Keratinocyte (primary cell): ENCODE results near the gene HAX1. TPM values are rescaled to one million over a fixed set of nuclear protein-coding genes. Genes with fewer than 3 reads are reported as not detected.

Experiments
- DNase-seq: peaks from one replicate; pipeline ENCODE4 v3.0.0-alpha.2; 2011; ENCODE audit warnings: low read depth, missing footprints, low spot score
- FAIRE-seq: peaks from 2 replicates; lab custom pipeline; 2011; peaks lifted over from hg19 to GRCh38; lab: Jason Lieb, UNC
- H2AFZ ChIP-seq: 2 replicates; pipeline ENCODE4 v1.6.0; 2012; ENCODE audit warnings: low read length, control low read depth, inconsistent platforms; ENCODE audit not compliant: control insufficient read depth
- H3K27ac ChIP-seq: 2 replicates; pipeline ENCODE4 v1.5.1; 2011; ENCODE audit warnings: low read length; ENCODE audit not compliant: control insufficient read depth, insufficient read depth
- H3K27me3 ChIP-seq: 3 replicates; pipeline ENCODE4 v1.6.0; 2011; ENCODE audit warnings: low read length; ENCODE audit not compliant: control insufficient read depth, insufficient read depth; ENCODE audit errors: extremely low read depth
- H3K36me3 ChIP-seq, 2 experiments: 2 replicates in 1 of 2; 3 replicates in 1 of 2; pipeline ENCODE4 v1.5.1; 2011; ENCODE audit warnings: low read length in 2 of 2, mild to moderate bottlenecking in 1 of 2; ENCODE audit not compliant: control insufficient read depth in 2 of 2, insufficient read depth in 2 of 2; ENCODE audit errors: extremely low read depth in 1 of 2
- H3K4me1 ChIP-seq: 3 replicates; pipeline ENCODE4 v1.5.1; 2011; ENCODE audit warnings: low read length; ENCODE audit not compliant: control insufficient read depth, insufficient read depth; ENCODE audit errors: extremely low read depth
- H3K4me2 ChIP-seq: 3 replicates; pipeline ENCODE4 v1.6.0; 2011; ENCODE audit warnings: low read depth, low read length; ENCODE audit not compliant: control insufficient read depth, insufficient read depth; ENCODE audit errors: extremely low read depth
- H3K4me3 ChIP-seq, 3 experiments: fragments of 200-600 bp in 1 of 3; sonication (generic) in 1 of 3; 2 replicates in 2 of 3; 3 replicates in 1 of 3; pipeline ENCODE4 v1.5.1; 2011 to 2016; ENCODE audit warnings: low read length in 3 of 3, mild to moderate bottlenecking in 3 of 3, control low read depth in 2 of 3, inconsistent platforms in 1 of 3, low read depth in 1 of 3, mixed read lengths in 1 of 3, mixed run types in 1 of 3, moderate library complexity in 1 of 3; ENCODE audit not compliant: control insufficient read depth in 2 of 3, insufficient read depth in 2 of 3; ENCODE audit errors: extremely low read depth in 1 of 3
- H3K79me2 ChIP-seq: 2 replicates; pipeline ENCODE4 v1.6.0; 2012; ENCODE audit warnings: low read length; ENCODE audit not compliant: control insufficient read depth, insufficient read depth
- H3K9ac ChIP-seq: 3 replicates; pipeline ENCODE4 v1.6.0; 2011; ENCODE audit warnings: low read length; ENCODE audit not compliant: control insufficient read depth, insufficient read depth; ENCODE audit errors: extremely low read depth
- H3K9me1 ChIP-seq: 3 replicates; pipeline ENCODE4 v1.6.0; 2011; ENCODE audit warnings: low read length; ENCODE audit not compliant: control insufficient read depth, insufficient read depth; ENCODE audit errors: extremely low read depth
- H3K9me3 ChIP-seq: 2 replicates; pipeline ENCODE4 v1.5.1; 2012; ENCODE audit warnings: low read depth, low read length; ENCODE audit not compliant: control insufficient read depth
- H4K20me1 ChIP-seq: 3 replicates; pipeline ENCODE4 v1.6.0; 2011; ENCODE audit warnings: low read length; ENCODE audit not compliant: control insufficient read depth, insufficient read depth; ENCODE audit errors: extremely low read depth
- CTCF ChIP-seq, 3 experiments: IDR thresholded peaks in 1 of 3; conservative IDR thresholded peaks in 1 of 3; optimal IDR thresholded peaks in 1 of 3; 2 replicates in 2 of 3; 3 replicates in 1 of 3; pipeline versions ENCODE3 to v1.5.1; 2011; ENCODE audit warnings: low read length in 3 of 3, mild to moderate bottlenecking in 3 of 3, moderate library complexity in 2 of 3, control low read depth in 1 of 3, inconsistent platforms in 1 of 3; ENCODE audit not compliant: insufficient read depth in 2 of 3; ENCODE audit errors: extremely low read depth in 1 of 3
- EZH2 ChIP-seq: IDR thresholded peaks from one replicate; pipeline ENCODE4 v1.6.1; 2012; ENCODE audit warnings: inconsistent platforms, mild to moderate bottlenecking, low read length, moderate library complexity
- dilution Hi-C: fragments of 300-500 bp; cut with MboI; formaldehyde crosslinking; loops from one replicate; pipeline ENCODE4 v1.7.0; 2020; ENCODE audit warnings: low sequenced_read_pairs; ENCODE audit not compliant: extremely low pct_ligation_motif_present
- polyA plus RNA-seq, 5 experiments: library from polyadenylated mRNA; depleted of rRNA in 3 of 5; stranded (reverse) in 3 of 5; stranded (forward) in 1 of 5; unstranded in 1 of 5; fragments of >200 nt; gene quantifications; 1 replicate in 1 of 5; 2 replicates in 3 of 5; 3 replicates in 1 of 5; pipeline versions ENCODE4 v1.2.1 to v1.2.3, GENCODE V29; 2011 to 2012; ENCODE audit warnings: missing spikeins in 2 of 5, low read depth in 1 of 5, low replicate concordance in 1 of 5

HAX1 gene
- polyA plus RNA-seq, 1 donor (not counting 4 experiments of a cell fraction or from before 2014, with no cell fraction given): 110 TPM

DNA sequence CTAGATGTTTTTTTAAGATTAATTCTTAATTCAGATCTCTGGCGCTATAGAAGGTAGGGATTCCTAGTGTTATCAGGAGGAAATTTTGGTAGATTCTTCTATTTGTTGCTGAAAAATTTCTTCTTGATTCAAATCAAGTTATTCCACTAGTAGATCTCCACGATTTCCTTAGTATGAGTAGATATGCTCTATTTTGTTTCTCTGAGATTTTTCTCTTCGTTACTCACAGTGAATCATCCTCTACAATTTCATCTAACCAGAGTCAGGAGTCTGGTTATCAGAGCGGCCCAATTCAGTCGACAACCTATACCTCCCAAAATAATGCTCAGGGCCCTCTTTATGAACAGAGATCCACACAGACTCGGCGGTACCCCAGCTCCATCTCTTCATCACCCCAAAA, 18.8 kb upstream of the HAX1 start:
- Histone ChIP-seq H3K9me1 (no peaks in the 10 kb centered on the region), H3K27ac (no peak overlapping the region), H4K20me1 (no peaks in the 10 kb centered on the region), H3K4me2 (no peak overlapping the region), H3K79me2 (no peaks in the 10 kb centered on the region), H3K36me3 (peaks cover 55% of the 10 kb centered on the region in 2 experiments), H3K4me3 (no peak overlapping the region), H3K9me3 (no peaks in the 10 kb centered on the region), H2AFZ (no peak overlapping the region), H3K27me3 (no peaks in the 10 kb centered on the region), H3K9ac (no peak overlapping the region), H3K4me1 (no peaks in the 10 kb centered on the region)
- FAIRE-seq (no peak), DNase-seq (no peak)
- dilution Hi-C loops: no loop called here
- TF ChIP-seq CTCF (optimal IDR thresholded peaks at IDR 0.05 in 1 of 3, IDR thresholded peaks at IDR 0.05 in 1 of 3, conservative IDR thresholded peaks at IDR 0.05 in 1 of 3; ENCODE audit: extremely low read depth in 1 of 3, insufficient read depth in 2 of 3, low read length in 3 of 3) (no peak), EZH2 (no peak)

GRCh38 chr1:154256686-154257085, 15.7 kb upstream of the HAX1 start:
- Histone ChIP-seq H4K20me1 (no peaks in the 10 kb centered on the region), H3K9ac (no peak overlapping the region), H2AFZ (no peak overlapping the region), H3K4me1 (no peaks in the 10 kb centered on the region), H3K4me3 (no peak overlapping the region), H3K27ac (no peak overlapping the region), H3K27me3 (no peaks in the 10 kb centered on the region), H3K79me2 (no peaks in the 10 kb centered on the region), H3K4me2 (no peak overlapping the region), H3K9me1 (no peaks in the 10 kb centered on the region), H3K9me3 (no peaks in the 10 kb centered on the region), H3K36me3 (peaks cover 55 to 63% of the 10 kb centered on the region in 2 experiments)
- no peak for DNase-seq
- TF ChIP-seq EZH2: no peak
- no peak for TF ChIP-seq CTCF (optimal IDR thresholded peaks at IDR 0.05 in 1 of 3, IDR thresholded peaks at IDR 0.05 in 1 of 3, conservative IDR thresholded peaks at IDR 0.05 in 1 of 3; ENCODE audit: extremely low read depth in 1 of 3, insufficient read depth in 2 of 3, low read length in 3 of 3)
- FAIRE-seq: no peak
- dilution Hi-C loops: no loop called here
